GM23338 (cell line): Measurements from ENCODE around the gene MELTF. TPM values are rescaled to one million over a fixed set of nuclear protein-coding genes. Genes with fewer than 3 reads are reported as not detected.
"Not testable (repeated sequence)": the region's sequence is repeated elsewhere in the genome, so short reads cannot be mapped to it uniquely, and the experiment has no call there.

Experiments
- ATAC-seq: fragments of 200-7000 bp; cut with Tn5 transposase; 3 replicates; pipeline ENCODE4 v1.9.1; 2020
- DNase-seq: peaks from one replicate; pipeline ENCODE4 v3.0.0-alpha.2; 2015; ENCODE audit warnings: low spot score
- H2AFZ ChIP-seq: fragments of 200-600 bp; sonication (generic); 2 replicates; pipeline ENCODE4 v1.8.0; 2016; ENCODE audit warnings: antibody characterized with exemption, mild to moderate bottlenecking, moderate library complexity
- H3F3A ChIP-seq: fragments of 200-600 bp; sonication (generic); replicated peaks from 2 replicates; pipeline ENCODE4 v1.8.0; 2017; ENCODE audit warnings: antibody characterized with exemption, mixed run types, low read depth
- H3K27ac ChIP-seq: fragments of 200-600 bp; sonication (generic); 2 replicates; pipeline ENCODE4 v1.6.1; 2016; ENCODE audit warnings: low read depth
- H3K27me3 ChIP-seq: fragments of 200-600 bp; sonication (generic); 2 replicates; pipeline ENCODE4 v1.8.0; 2016; ENCODE audit warnings: mild to moderate bottlenecking, mixed run types, moderate library complexity; ENCODE audit not compliant: insufficient read depth
- H3K36me3 ChIP-seq: fragments of 200-600 bp; sonication (generic); 2 replicates; pipeline ENCODE4 v1.8.0; 2016; ENCODE audit warnings: mild to moderate bottlenecking; ENCODE audit not compliant: insufficient read depth
- H3K4me1 ChIP-seq: fragments of 200-600 bp; sonication (generic); 2 replicates; pipeline ENCODE4 v1.8.0; 2016; ENCODE audit warnings: mild to moderate bottlenecking, moderate library complexity; ENCODE audit not compliant: insufficient read depth
- H3K4me2 ChIP-seq: fragments of 200-600 bp; sonication (generic); 2 replicates; pipeline ENCODE4 v1.7.1; 2017; ENCODE audit warnings: mixed run types
- H3K4me3 ChIP-seq: fragments of 200-600 bp; sonication (generic); 2 replicates; pipeline ENCODE4 v1.6.1; 2016; ENCODE audit warnings: mixed run types
- H3K79me2 ChIP-seq: fragments of 200-600 bp; sonication (generic); replicated peaks from 2 replicates; pipeline ENCODE4 v1.8.0; 2017; ENCODE audit warnings: mild to moderate bottlenecking; ENCODE audit not compliant: insufficient read depth
- H3K9me2 ChIP-seq: fragments of 200-600 bp; sonication (generic); 2 replicates; pipeline ENCODE4 v1.8.0; 2017; ENCODE audit not compliant: insufficient read depth
- H4K20me1 ChIP-seq: fragments of 200-600 bp; sonication (generic); replicated peaks from 2 replicates; pipeline ENCODE4 v1.8.0; 2017; ENCODE audit warnings: mild to moderate bottlenecking; ENCODE audit not compliant: insufficient read depth
- H3K27ac Mint-ChIP-seq: 2 replicates; pipeline ENCODE4 v1.8.0; 2020; ENCODE audit warnings: inconsistent platforms, mild to moderate bottlenecking, moderate library complexity, mixed read lengths
- H3K27me3 Mint-ChIP-seq: 3 replicates; pipeline ENCODE4 v1.8.0; 2022; ENCODE audit warnings: low read depth, mild to moderate bottlenecking, moderate library complexity, mixed read lengths, inconsistent platforms; ENCODE audit not compliant: insufficient read depth, poor library complexity
- H3K36me3 Mint-ChIP-seq: 3 replicates; pipeline ENCODE4 v1.8.0; 2021; ENCODE audit warnings: low read depth, mild to moderate bottlenecking, inconsistent platforms, moderate library complexity, mixed read lengths
- H3K4me1 Mint-ChIP-seq: 3 replicates; pipeline ENCODE4 v1.8.0; 2020; ENCODE audit warnings: mild to moderate bottlenecking, inconsistent platforms, mixed read lengths
- H3K4me3 Mint-ChIP-seq: 3 replicates; pipeline ENCODE4 v1.8.0; 2021; ENCODE audit warnings: moderate library complexity, mild to moderate bottlenecking, inconsistent platforms, mixed read lengths
- H3K9me3 Mint-ChIP-seq: 3 replicates; pipeline ENCODE4 v1.8.0; 2020; ENCODE audit warnings: moderate library complexity, mild to moderate bottlenecking, inconsistent platforms, mixed read lengths
- JUNB ChIP-seq: IDR thresholded peaks from one replicate; pipeline ENCODE4 v1.6.1; 2016; ENCODE audit warnings: antibody characterized with exemption; ENCODE audit not compliant: unreplicated experiment
- REST ChIP-seq: IDR thresholded peaks from one replicate; pipeline ENCODE4 v1.6.1; 2018; ENCODE audit warnings: antibody characterized with exemption; ENCODE audit not compliant: unreplicated experiment
- STAT1 ChIP-seq: IDR thresholded peaks from one replicate; pipeline ENCODE4 v1.6.1; 2016; ENCODE audit warnings: antibody characterized with exemption; ENCODE audit not compliant: unreplicated experiment
- ZNF114 ChIP-seq: fragments of 250-450 bp; sonication (Bioruptor Pico); IDR thresholded peaks from 2 replicates; pipeline ENCODE4 v1.5.0; 2020; ENCODE audit warnings: mild to moderate bottlenecking, moderate library complexity
- polyA plus RNA-seq: library from polyadenylated mRNA; unstranded; fragments of >200 nt; fragmentation: Nextera tagmentation; extraction: Ambion mirVana; gene quantifications from 2 replicates; pipeline ENCODE4 v1.2.1, GENCODE V29; 2016
- total RNA-seq: library from RNA; depleted of rRNA; stranded (reverse); fragments of >200 nt; shearing (Covaris generic); gene quantifications from 2 replicates; pipeline ENCODE4 v1.2.3, GENCODE V29; 2014

MELTF gene
- total and polyA plus RNA-seq, 2 experiments from 2014 or later = 1.4 to 5.2 TPM

DNA sequence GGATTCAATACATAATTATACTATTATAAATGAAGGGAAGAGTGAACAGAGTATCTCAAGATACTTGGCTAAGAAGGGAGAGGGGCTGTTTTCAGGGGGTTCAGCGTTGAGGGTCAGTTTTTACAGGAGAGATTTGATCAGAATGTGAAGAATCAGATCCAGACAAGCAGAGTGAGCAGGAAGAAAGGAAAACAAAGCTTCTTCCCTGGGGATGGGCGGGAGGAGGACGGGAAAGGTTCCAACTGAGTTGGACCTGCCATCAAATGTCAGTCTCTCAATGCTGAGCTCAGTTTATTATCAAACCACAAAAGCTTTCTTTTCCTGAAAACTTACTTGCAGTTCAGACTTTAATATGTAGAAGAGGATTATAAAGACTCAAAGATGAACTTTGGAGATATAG lies 6.0 kb upstream of the MELTF start (continued):
- TF ChIP-seq REST (no peak), ZNF114 (CRISPR knock-in tag) (no peak), STAT1 (no peak), JUNB (no peak)

DNA sequence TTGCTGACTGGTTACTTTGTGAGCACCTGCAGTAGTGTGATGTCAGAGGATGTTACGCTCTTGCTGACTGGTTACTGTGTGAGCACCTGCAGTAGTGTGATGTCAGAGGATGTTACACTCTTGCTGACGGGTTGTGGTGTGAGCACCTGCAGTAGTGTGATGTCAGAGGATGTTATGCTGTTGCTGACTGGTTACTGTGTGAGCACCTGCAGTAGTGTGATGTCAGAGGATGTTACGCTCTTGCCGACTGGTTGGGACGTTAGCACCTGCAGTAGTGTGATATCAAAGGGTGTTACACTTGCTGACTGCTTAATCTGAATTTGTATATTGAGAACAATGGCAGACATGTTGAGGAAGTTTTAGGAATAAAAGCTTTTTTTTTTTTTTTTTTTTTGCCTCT lies 5.2 kb upstream of the MELTF start:
- H3K9me3 Mint-ChIP-seq, DNase-seq, H3F3A ChIP-seq, H3K4me1 Mint-ChIP-seq, H3K4me1 ChIP-seq, H3K36me3 ChIP-seq, H3K27ac ChIP-seq, H3K4me2 ChIP-seq, H3K4me3 Mint-ChIP-seq, H3K9me2 ChIP-seq, H3K27ac Mint-ChIP-seq, H3K79me2 ChIP-seq, H3K4me3 ChIP-seq, H3K27me3 ChIP-seq, ATAC-seq, H4K20me1 ChIP-seq, H2AFZ ChIP-seq, H3K36me3 Mint-ChIP-seq: not testable (repeated sequence)
- peaks cover 12% of the 10 kb centered on the region for H3K27me3 Mint-ChIP-seq

DNA sequence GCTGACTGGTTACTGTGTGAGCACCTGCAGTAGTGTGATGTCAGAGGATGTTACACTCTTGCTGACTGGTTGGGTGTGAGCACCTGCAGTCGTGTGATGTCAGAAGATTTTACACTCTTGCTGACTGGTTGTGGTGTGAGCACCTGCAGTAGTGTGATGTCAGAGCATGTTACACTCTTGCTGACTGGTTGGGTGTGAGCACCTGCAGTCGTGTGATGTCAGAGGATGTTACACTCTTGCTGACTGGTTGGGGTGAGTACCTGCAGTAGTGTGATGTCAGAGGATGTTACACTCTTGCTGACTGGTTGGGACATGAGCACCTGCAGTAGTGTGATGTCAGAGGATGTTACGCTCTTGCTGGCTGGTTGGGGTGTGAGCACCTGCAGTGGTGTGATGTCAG lies 4.1 kb upstream of the MELTF start:
- not testable (repeated sequence) for H2AFZ ChIP-seq, H3K27ac ChIP-seq, ATAC-seq, H3K9me2 ChIP-seq, H3K4me3 ChIP-seq, H3K9me3 Mint-ChIP-seq, H3K4me1 Mint-ChIP-seq, H3K79me2 ChIP-seq, H3K36me3 ChIP-seq, H3F3A ChIP-seq, H3K4me1 ChIP-seq, H3K4me2 ChIP-seq, H4K20me1 ChIP-seq, DNase-seq, H3K27ac Mint-ChIP-seq, H3K36me3 Mint-ChIP-seq, H3K4me3 Mint-ChIP-seq
- H3K27me3 ChIP-seq = peaks cover 15% of the 10 kb centered on the region
- peaks cover 19% of the 10 kb centered on the region for H3K27me3 Mint-ChIP-seq
